Neural crest cell (in vitro differentiated cells): ENCODE measurements around the gene GAB3. TPM values are rescaled to one million over a fixed set of nuclear protein-coding genes. Genes with fewer than 3 reads are reported as not detected.

Experiments
- DNase-seq: peaks from one replicate; pipeline ENCODE4 v3.0.0; 2021; ENCODE audit warnings: low read depth, mixed read lengths, low spot score
- H3K27ac Mint-ChIP-seq: one replicate; pipeline ENCODE4 v1.8.0; 2021; ENCODE audit warnings: mild to moderate bottlenecking, mixed read lengths; ENCODE audit not compliant: unreplicated experiment
- H3K27me3 Mint-ChIP-seq: 2 replicates; pipeline ENCODE4 v1.8.0; 2021; ENCODE audit warnings: low read depth, mild to moderate bottlenecking, mixed read lengths
- H3K36me3 Mint-ChIP-seq: 2 replicates; pipeline ENCODE4 v1.8.0; 2021; ENCODE audit warnings: low read depth, mild to moderate bottlenecking, mixed read lengths
- H3K4me1 Mint-ChIP-seq: 2 replicates; pipeline ENCODE4 v1.8.0; 2021; ENCODE audit warnings: mixed read lengths
- H3K4me3 Mint-ChIP-seq: one replicate; pipeline ENCODE4 v1.8.0; 2021; ENCODE audit warnings: mild to moderate bottlenecking, mixed read lengths
- H3K9me3 Mint-ChIP-seq: 2 replicates; pipeline ENCODE4 v1.8.0; 2021; ENCODE audit warnings: mixed read lengths
- total RNA-seq: library from RNA; stranded (reverse); gene quantifications from 2 replicates; pipeline ENCODE4 v1.2.1, GENCODE V29; 2021
- TF ChIP-seq, protein P1 (sequence below): fragments of 200-600 bp; sonication (generic); conservative IDR thresholded peaks from 2 replicates; pipeline ENCODE4 v1.5.0; 2021; ENCODE audit warnings: antibody characterized with exemption, mild to moderate bottlenecking

Gene GAB3
- total RNA-seq, 1 donor from 2014 or later: 0.12 TPM

DNA sequence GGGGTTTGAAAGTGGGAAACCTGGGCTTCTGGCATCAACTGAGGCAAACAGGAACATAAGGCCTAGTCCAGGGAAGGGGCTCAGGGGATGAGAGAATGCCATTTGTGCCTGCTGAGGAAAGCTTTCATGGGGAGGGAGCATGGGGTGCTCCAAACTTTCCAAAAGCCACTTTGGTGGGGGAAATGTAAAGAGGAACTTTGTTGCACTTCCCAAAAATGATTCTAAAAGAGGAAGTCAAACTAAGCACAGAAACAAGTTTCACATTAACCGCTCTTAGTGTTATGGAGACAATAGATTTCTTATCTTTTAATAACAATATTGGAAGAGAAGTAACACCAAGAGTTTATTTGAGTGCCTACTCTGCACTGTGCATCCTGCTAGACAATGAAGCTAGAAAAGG lies 32.3 kb downstream of the GAB3 start:
- H3K4me1 Mint-ChIP-seq: peaks cover 8% of the 10 kb centered on the region
- H3K27me3 Mint-ChIP-seq: no peaks in the 10 kb centered on the region
- peaks cover 10% of the 10 kb centered on the region for H3K9me3 Mint-ChIP-seq
- TF ChIP-seq, protein P1, sequence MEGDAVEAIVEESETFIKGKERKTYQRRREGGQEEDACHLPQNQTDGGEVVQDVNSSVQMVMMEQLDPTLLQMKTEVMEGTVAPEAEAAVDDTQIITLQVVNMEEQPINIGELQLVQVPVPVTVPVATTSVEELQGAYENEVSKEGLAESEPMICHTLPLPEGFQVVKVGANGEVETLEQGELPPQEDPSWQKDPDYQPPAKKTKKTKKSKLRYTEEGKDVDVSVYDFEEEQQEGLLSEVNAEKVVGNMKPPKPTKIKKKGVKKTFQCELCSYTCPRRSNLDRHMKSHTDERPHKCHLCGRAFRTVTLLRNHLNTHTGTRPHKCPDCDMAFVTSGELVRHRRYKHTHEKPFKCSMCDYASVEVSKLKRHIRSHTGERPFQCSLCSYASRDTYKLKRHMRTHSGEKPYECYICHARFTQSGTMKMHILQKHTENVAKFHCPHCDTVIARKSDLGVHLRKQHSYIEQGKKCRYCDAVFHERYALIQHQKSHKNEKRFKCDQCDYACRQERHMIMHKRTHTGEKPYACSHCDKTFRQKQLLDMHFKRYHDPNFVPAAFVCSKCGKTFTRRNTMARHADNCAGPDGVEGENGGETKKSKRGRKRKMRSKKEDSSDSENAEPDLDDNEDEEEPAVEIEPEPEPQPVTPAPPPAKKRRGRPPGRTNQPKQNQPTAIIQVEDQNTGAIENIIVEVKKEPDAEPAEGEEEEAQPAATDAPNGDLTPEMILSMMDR: no peak
- DNase-seq: no peak
- H3K4me3 Mint-ChIP-seq: no peak overlapping the region
- H3K27ac Mint-ChIP-seq: no peak overlapping the region
- H3K36me3 Mint-ChIP-seq: no peaks in the 10 kb centered on the region

DNA sequence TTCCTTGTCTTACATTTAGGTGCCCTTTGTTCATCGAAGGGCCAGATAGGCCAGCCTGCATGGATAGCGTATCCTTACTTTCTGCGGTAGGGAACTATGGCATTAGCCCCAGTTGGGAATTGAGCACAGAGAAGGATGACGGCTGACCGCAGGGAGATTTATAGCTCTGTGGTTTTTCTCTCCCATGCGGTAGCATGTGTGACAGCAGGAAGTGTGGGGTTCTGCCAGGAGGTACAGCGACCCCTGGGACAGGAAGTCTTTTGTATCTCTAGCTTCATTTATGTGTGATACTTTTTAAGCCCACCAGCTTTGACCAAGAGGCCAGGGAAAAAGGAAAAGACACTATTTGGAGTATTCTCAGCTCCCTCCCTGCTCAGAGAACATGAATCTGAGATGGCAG lies 33.1 kb downstream of the GAB3 start:
- DNase-seq: no peak
- H3K27ac Mint-ChIP-seq: no peak overlapping the region
- H3K4me1 Mint-ChIP-seq: peaks cover 8% of the 10 kb centered on the region
- peaks cover 10% of the 10 kb centered on the region for H3K9me3 Mint-ChIP-seq
- no peak overlapping the region for H3K4me3 Mint-ChIP-seq
- TF ChIP-seq, protein P1: no peak
- H3K36me3 Mint-ChIP-seq: no peaks in the 10 kb centered on the region
- no peaks in the 10 kb centered on the region for H3K27me3 Mint-ChIP-seq

DNA sequence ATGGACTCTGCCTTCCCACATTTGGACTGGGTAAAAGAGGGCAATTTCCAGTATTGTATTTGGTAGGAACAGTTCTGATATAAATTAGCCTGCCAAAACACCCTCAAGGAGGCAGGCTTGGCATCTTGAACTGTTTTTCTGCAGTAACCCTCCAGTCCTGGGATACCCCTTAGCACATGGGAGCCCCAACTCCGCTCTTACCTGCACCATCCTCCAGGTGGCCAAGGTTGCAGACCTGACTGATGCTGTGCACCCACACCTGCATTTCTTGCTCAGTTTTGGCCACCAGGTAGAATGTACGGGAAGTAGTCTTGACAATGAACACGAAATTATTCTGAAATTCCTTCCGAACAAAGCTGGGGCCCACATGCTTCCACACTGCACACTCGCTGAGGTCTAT lies 35.1 kb downstream of the GAB3 start:
- TF ChIP-seq, protein P1: no peak
- Mint-ChIP-seq H3K36me3 (no peaks in the 10 kb centered on the region), H3K4me3 (no peak overlapping the region), H3K27ac (no peak overlapping the region), H3K4me1 (peaks cover 8% of the 10 kb centered on the region), H3K27me3 (no peaks in the 10 kb centered on the region), H3K9me3 (peaks cover 14% of the 10 kb centered on the region)
- no peak for DNase-seq

DNA sequence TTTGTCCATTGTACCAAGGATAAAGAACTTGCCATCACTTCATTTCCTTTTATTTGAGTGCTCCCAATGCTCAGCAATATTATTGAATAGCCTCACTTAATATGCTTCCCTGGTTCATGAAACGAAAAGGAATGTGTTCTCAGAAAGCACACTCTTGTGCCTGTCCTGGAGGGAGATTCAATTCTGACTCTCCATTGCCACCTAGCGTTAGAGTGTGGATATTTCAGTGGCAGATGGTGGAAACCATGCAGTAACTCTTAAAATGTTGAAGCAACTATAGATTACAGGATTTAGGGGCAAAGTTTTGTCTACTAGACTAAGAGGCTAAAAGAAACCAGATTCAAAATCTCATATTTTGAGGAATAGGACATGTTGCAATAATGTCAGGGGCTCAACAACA lies 36.0 kb downstream of the GAB3 start:
- Mint-ChIP-seq H3K36me3 (no peaks in the 10 kb centered on the region), H3K27ac (no peak overlapping the region), H3K4me1 (peaks cover 8% of the 10 kb centered on the region), H3K4me3 (no peak overlapping the region), H3K27me3 (no peaks in the 10 kb centered on the region), H3K9me3 (peaks cover 14% of the 10 kb centered on the region)
- TF ChIP-seq, protein P1: peak; percentile 78
- peak; percentile 39 for DNase-seq

DNA sequence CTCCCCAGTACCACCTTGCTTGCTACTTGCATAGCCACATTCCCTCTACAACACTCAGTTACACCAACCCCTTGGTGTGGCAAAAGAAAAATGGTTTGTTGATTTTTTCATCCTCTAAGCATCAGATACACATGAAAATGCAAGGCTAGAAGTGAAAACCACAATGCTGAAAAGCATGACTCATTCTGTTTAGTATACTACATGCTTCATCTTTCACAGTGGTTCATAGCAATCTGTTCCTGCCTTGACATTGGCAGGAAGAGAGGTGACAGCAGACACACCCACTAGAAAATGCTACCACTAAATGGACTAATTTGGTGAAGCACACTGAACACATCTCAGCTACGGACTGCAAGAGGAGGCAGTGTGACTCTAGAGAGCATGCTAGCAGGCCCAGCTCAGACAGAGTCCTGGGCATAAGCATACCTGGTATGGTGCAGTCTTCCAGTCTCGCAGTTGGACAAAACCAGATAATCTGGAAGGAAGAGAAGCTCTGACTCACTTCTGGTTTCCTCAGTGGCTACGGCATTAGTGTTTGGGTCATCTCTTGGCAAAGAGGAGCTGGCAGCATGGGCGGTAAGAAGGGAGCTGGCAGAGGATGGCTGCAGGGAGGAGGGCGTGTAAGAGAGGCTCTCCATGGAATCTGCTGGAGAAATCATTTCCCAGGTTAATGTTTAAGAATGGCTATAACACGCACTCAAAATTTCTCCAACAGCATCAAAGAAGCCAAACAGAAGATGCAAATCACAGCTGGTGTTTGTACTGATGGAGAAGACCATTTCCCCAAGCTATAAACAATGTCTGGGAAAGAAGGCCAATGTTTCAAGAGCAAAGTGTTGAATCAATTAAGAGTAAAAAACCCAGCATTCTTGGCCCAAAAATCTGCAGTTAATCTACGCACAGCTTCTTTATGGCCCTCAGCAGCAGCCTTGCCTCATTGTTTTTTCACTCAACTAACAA lies 37.8 kb downstream of the GAB3 start:
- no peak overlapping the region for H3K4me3 Mint-ChIP-seq
- no peak overlapping the region for H3K27ac Mint-ChIP-seq
- H3K27me3 Mint-ChIP-seq: no peaks in the 10 kb centered on the region
- no peak for DNase-seq
- peaks cover 6% of the 10 kb centered on the region for H3K4me1 Mint-ChIP-seq
- H3K9me3 Mint-ChIP-seq: peaks cover 13% of the 10 kb centered on the region
- TF ChIP-seq, protein P1: no peak
- no peaks in the 10 kb centered on the region for H3K36me3 Mint-ChIP-seq
